NB4 (cell line): Measurements from ENCODE around the gene ZFPM1.

Experiments
- DNase-seq: peaks from one replicate; pipeline ENCODE4 v3.0.0; 2010; ENCODE audit warnings: low read depth
- H3K4me3 ChIP-seq: one replicate; pipeline ENCODE4 v1.5.1; 2011; ENCODE audit warnings: mild to moderate bottlenecking, low read depth, low read length, moderate library complexity
- MAX ChIP-seq: IDR thresholded peaks from 2 replicates; pipeline ENCODE4 v1.6.1; 2011; ENCODE audit warnings: low read depth, low read length
- MYC ChIP-seq: IDR thresholded peaks from 2 replicates; pipeline ENCODE4 v1.6.1; 2011; ENCODE audit warnings: low read depth, low read length
- POLR2A ChIP-seq: IDR thresholded peaks from 2 replicates; pipeline ENCODE4 v1.6.1; 2011; ENCODE audit warnings: mild to moderate bottlenecking; ENCODE audit not compliant: insufficient read length; ENCODE audit errors: extremely low read depth
- TF ChIP-seq, protein P1 (sequence below): IDR thresholded peaks from one replicate; pipeline ENCODE4 v1.5.1; 2012; ENCODE audit warnings: low read depth, low read length

The ZFPM1 gene

GRCh38 chr16:88502776-88503280, 49.7 kb downstream of the ZFPM1 start:
- H3K4me3 ChIP-seq: no peak overlapping the region
- no peak for DNase-seq
- TF ChIP-seq MYC: no peak
- TF ChIP-seq POLR2A: no peak
- TF ChIP-seq, protein P1, sequence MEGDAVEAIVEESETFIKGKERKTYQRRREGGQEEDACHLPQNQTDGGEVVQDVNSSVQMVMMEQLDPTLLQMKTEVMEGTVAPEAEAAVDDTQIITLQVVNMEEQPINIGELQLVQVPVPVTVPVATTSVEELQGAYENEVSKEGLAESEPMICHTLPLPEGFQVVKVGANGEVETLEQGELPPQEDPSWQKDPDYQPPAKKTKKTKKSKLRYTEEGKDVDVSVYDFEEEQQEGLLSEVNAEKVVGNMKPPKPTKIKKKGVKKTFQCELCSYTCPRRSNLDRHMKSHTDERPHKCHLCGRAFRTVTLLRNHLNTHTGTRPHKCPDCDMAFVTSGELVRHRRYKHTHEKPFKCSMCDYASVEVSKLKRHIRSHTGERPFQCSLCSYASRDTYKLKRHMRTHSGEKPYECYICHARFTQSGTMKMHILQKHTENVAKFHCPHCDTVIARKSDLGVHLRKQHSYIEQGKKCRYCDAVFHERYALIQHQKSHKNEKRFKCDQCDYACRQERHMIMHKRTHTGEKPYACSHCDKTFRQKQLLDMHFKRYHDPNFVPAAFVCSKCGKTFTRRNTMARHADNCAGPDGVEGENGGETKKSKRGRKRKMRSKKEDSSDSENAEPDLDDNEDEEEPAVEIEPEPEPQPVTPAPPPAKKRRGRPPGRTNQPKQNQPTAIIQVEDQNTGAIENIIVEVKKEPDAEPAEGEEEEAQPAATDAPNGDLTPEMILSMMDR: no peak
- no peak for TF ChIP-seq MAX

DNA sequence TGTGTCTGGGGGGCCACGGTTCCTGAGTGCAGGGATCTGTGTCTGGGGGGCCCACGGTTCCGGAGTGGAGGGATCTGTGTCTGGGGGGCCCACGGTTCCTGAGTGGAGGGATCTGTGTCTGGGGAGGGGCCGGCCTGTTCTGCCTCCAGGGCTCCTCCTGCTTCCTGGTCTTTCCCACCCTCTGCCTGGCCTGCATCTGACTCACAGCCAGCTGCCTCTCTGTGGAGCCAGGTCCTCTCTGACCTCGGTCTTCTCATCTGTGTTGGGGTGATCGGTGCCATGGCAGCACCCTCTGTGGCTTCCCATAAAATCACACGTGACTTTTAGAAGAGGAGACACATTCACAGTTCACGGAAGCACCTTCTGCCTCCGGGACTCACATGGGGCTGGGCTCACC, 50.3 kb downstream of the ZFPM1 start:
- no peak for DNase-seq
- no peak overlapping the region for H3K4me3 ChIP-seq
- no peak for TF ChIP-seq MYC
- TF ChIP-seq, protein P1: no peak
- no peak for TF ChIP-seq POLR2A
- TF ChIP-seq MAX: no peak

GRCh38 chr16:88503771-88504488, 50.9 kb downstream of the ZFPM1 start:
- DNase-seq: no peak
- no peak overlapping the region for H3K4me3 ChIP-seq
- TF ChIP-seq MAX (no peak), MYC (no peak), POLR2A (no peak)
- TF ChIP-seq, protein P1: no peak

DNA sequence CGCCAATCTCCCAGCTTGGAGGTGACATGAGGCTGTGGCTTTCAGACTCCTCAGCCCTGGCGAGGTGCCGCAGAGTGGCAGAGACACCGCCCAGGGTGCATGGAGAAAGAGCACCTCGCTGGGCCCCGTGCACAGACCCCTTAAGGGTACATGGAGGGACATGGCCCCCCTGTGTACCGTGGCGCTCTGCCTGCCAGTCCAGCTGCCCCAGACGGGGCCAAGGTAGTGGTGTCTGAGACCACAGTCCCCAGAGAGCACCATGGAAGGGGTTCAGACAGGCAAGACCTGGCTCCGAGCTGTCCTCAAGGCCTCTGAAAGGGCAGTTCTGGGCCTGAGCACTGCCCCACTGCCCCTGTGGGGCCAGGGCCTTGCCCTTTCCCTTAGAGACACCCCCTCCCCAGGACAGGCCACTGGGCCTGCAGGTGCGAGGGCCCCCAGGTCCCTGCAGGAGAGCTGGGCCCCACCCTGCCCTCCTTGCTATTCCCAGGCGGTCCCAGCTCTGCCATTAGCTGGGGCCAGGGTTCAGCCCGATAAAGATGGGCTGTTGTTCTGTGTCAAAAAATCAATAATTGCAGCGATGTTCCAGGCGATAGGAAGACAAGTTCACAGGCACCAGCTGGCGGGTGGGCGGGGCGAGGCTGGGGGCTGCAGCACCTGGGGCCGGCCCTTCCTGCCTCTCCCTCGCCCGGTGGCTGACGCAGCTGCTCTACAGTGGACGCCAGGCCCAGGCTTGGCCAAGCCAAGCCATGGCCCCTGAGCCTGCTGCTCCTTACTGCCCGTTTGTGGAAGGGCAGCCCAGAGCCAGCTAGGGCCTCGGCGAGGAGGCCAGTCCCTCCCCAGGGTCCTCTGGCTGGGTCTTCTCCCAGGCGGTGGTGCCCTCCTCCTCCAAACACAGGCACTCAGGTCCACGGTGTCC, 51.7 kb downstream of the ZFPM1 start:
- no peak for TF ChIP-seq POLR2A
- no peak for TF ChIP-seq MAX
- no peak for TF ChIP-seq MYC
- TF ChIP-seq, protein P1: no peak
- no peak for DNase-seq
- H3K4me3 ChIP-seq: no peak overlapping the region

- DNase-seq: peak; percentile 32
- TF ChIP-seq MYC: no peak
- TF ChIP-seq, protein P1: no peak
- no peak for TF ChIP-seq MAX
- no peak for TF ChIP-seq POLR2A
- H3K4me3 ChIP-seq: no peak overlapping the region
Measured at GRCh38 chr16:88505405-88506082, 52.5 kb downstream of the ZFPM1 start.
